Activated T-helper 1 cell treated with anti-CD3 and anti-CD28 coated beads, Interleukin-12 subunit alpha, Interleukin-12 subunit beta, Interleukin-2, Interleukin-4 antibody, amounts not matched to agents 30 ng/mL and 10 ng/mL and 1 ng/mL, durations not matched to agents 14 hours and 24 hours and 36 hours (primary cell): ENCODE results near the gene SH3RF1. TPM values are rescaled to one million over a fixed set of nuclear protein-coding genes. Genes with fewer than 3 reads are reported as not detected.

Source experiments
- DNase-seq: peaks from one replicate; pipeline ENCODE4 v3.0.0; 2021; ENCODE audit warnings: low spot score
- H3K27ac Mint-ChIP-seq: one replicate; pipeline ENCODE4 v1.8.0; 2021; ENCODE audit warnings: mild to moderate bottlenecking, mixed read lengths
- H3K27me3 Mint-ChIP-seq: one replicate; pipeline ENCODE4 v1.8.0; 2022; ENCODE audit warnings: mild to moderate bottlenecking, moderate library complexity, mixed read lengths; ENCODE audit not compliant: insufficient read depth
- H3K36me3 Mint-ChIP-seq: one replicate; pipeline ENCODE4 v1.8.0; 2021; ENCODE audit warnings: low read depth, mixed read lengths
- H3K4me1 Mint-ChIP-seq: one replicate; pipeline ENCODE4 v1.8.0; 2021; ENCODE audit warnings: low read depth, mixed read lengths
- H3K4me3 Mint-ChIP-seq: one replicate; pipeline ENCODE4 v1.8.0; 2021; ENCODE audit warnings: mild to moderate bottlenecking, moderate library complexity, mixed read lengths
- H3K9me3 Mint-ChIP-seq: one replicate; pipeline ENCODE4 v1.8.0; 2021; ENCODE audit warnings: mixed read lengths
- intact Hi-C: fragments of 100-400 bp; cut with micrococcal nuclease; formaldehyde crosslinking; loops from one replicate; pipeline ENCODE4 v1.15.1; 2024
- total RNA-seq: library from RNA; stranded (reverse); gene quantifications from 2 replicates; pipeline ENCODE4 v1.2.3, GENCODE V29; 2022

The SH3RF1 gene
- total RNA-seq, 1 donor from 2014 or later, result 0.49 TPM

DNA sequence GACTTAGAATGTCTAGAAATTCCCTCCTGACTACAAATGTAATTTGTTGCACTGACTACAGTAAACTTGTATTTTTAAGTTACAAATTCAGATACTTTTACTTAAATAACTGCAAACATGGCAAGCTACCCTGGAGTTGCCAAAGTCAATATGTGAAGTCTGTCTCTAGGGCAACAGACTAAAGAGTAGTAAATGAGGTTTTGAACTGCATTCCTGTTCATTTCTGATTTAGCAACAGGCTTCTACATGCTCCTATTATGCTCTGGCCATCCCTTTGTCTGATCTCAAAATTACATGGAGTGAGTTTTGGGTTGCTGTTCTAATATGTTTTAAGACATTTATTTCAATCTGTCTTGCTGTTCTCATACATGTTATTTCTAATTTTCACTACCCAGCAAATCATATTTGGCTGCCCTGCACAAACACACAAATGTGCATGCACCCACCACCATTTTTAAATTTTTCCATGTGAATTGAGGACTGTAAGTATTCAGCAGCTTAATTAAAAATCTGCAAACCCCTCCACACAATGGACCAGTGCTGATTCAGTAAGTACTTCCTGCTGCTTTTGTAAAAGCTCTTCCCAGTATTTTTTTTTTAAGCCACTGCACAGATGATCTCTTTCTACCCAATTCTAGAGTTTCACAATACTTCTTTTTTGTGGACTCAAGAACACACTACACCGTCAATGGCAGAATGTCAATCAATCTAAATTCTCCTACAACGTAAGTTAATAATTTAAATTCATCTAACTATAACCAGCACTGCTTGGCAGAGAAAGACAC is 26.7 kb downstream of the SH3RF1 start:
- no peaks in the 10 kb centered on the region for H3K36me3 Mint-ChIP-seq

GRCh38 chr4:169241464-169241863 is 29.3 kb downstream of the SH3RF1 start:
- no peaks in the 10 kb centered on the region for H3K4me1 Mint-ChIP-seq
- intact Hi-C loops, result no loop called here

More for the DNA sequence above, 26.7 kb downstream of the SH3RF1 start:
- no peak overlapping the region for H3K4me3 Mint-ChIP-seq
- no peak overlapping the region for H3K27ac Mint-ChIP-seq
- no peaks in the 10 kb centered on the region for H3K4me1 Mint-ChIP-seq
- intact Hi-C loops, result no loop called here
- peaks cover 4% of the 10 kb centered on the region for H3K27me3 Mint-ChIP-seq
- H3K9me3 Mint-ChIP-seq, result no peaks in the 10 kb centered on the region
- DNase-seq, result no peak

GRCh38 chr4:169239221-169239905 is 31.4 kb downstream of the SH3RF1 start:
- intact Hi-C loops, result no loop called here
- Mint-ChIP-seq H3K4me3 (no peak overlapping the region), H3K4me1 (no peaks in the 10 kb centered on the region), H3K9me3 (no peaks in the 10 kb centered on the region), H3K27me3 (peaks cover 2% of the 10 kb centered on the region), H3K36me3 (no peaks in the 10 kb centered on the region), H3K27ac (no peak overlapping the region)
- DNase-seq, result no peak

More at GRCh38 chr4:169241464-169241863, 29.3 kb downstream of the SH3RF1 start:
- Mint-ChIP-seq H3K27ac (no peak overlapping the region), H3K4me3 (no peak overlapping the region), H3K27me3 (peaks cover 4% of the 10 kb centered on the region), H3K36me3 (no peaks in the 10 kb centered on the region), H3K9me3 (no peaks in the 10 kb centered on the region)
- DNase-seq, result no peak

GRCh38 chr4:169238445-169238844 is 32.3 kb downstream of the SH3RF1 start:
- Mint-ChIP-seq H3K27ac (no peak overlapping the region), H3K4me3 (no peak overlapping the region), H3K27me3 (no peaks in the 10 kb centered on the region), H3K4me1 (no peaks in the 10 kb centered on the region), H3K36me3 (no peaks in the 10 kb centered on the region), H3K9me3 (no peaks in the 10 kb centered on the region)
- DNase-seq, result no peak
- intact Hi-C loops, result no loop called here

- Mint-ChIP-seq H3K27ac (no peak overlapping the region), H3K4me1 (no peaks in the 10 kb centered on the region), H3K4me3 (no peak overlapping the region), H3K9me3 (no peaks in the 10 kb centered on the region), H3K27me3 (no peaks in the 10 kb centered on the region), H3K36me3 (no peaks in the 10 kb centered on the region)
- DNase-seq, result no peak
- intact Hi-C loops, result no loop called here
Measured at GRCh38 chr4:169236873-169237626, 33.7 kb downstream of the SH3RF1 start.

DNA sequence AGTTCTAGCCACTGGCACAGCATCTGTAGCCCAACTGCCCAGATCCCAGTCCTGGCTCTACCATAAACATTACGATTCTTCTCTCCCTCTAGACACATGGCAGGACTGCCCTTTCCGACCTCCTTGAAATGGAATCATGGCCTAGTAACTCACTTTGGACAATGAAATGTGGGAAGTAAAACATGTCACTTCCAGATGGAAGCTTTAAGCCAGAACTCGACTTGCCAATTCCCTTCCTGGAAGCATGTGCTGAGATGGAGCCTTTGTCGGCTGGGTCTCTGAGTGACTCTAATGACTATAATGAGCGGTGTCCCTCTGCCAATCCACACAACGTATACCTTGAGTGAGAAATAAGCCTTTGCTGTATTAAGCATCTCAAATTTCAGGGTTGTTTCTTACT is 34.7 kb downstream of the SH3RF1 start:
- intact Hi-C loops, result no loop called here
- no peak overlapping the region for H3K4me3 Mint-ChIP-seq
- no peak overlapping the region for H3K27ac Mint-ChIP-seq
- H3K27me3 Mint-ChIP-seq, result no peaks in the 10 kb centered on the region
- no peak for DNase-seq
- H3K9me3 Mint-ChIP-seq, result no peaks in the 10 kb centered on the region
- no peaks in the 10 kb centered on the region for H3K4me1 Mint-ChIP-seq
- no peaks in the 10 kb centered on the region for H3K36me3 Mint-ChIP-seq

DNA sequence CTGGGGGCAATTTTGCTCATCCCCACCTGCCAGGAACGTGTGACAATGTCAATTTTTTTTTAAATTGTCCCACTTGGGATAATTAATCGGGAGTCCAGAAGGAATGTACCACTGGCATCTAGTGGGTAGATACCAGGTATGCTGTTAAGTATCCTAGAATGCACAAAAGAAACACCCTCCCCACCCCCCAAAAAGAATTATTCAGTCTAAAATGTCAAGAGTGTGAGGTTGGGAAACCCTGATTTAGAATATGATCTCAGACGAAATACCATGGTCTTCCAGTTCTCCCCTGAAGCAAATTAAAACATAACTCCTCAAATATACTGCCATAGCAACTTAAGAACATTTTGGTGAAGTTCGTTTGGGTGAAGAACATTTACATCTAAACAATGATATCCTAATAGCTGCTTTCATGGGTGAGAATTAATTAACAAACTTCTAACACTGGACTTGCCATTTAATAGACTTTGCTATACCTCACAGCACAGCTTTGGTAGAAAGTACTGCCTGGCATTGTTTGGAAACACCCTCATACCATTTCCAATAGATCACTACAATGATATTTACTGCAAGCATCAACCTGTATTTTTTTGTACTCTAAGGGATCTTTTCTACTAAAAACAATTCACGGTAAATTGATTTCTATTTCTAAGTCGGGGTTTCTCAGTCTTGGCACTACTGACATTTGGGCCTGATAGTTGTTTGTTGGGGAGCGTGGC is 36.5 kb downstream of the SH3RF1 start:
- Mint-ChIP-seq H3K27ac (no peak overlapping the region), H3K4me1 (no peaks in the 10 kb centered on the region), H3K9me3 (no peaks in the 10 kb centered on the region), H3K4me3 (no peak overlapping the region), H3K27me3 (no peaks in the 10 kb centered on the region), H3K36me3 (no peaks in the 10 kb centered on the region)
- intact Hi-C loops, result no loop called here
- DNase-seq, result no peak

- H3K4me3 Mint-ChIP-seq, result no peak overlapping the region
- no peaks in the 10 kb centered on the region for H3K9me3 Mint-ChIP-seq
- intact Hi-C loops, result no loop called here
- no peak for DNase-seq
- no peaks in the 10 kb centered on the region for H3K4me1 Mint-ChIP-seq
- no peaks in the 10 kb centered on the region for H3K36me3 Mint-ChIP-seq
- H3K27ac Mint-ChIP-seq, result no peak overlapping the region
- no peaks in the 10 kb centered on the region for H3K27me3 Mint-ChIP-seq
Measured at GRCh38 chr4:169233691-169234090, 37.1 kb downstream of the SH3RF1 start.

DNA sequence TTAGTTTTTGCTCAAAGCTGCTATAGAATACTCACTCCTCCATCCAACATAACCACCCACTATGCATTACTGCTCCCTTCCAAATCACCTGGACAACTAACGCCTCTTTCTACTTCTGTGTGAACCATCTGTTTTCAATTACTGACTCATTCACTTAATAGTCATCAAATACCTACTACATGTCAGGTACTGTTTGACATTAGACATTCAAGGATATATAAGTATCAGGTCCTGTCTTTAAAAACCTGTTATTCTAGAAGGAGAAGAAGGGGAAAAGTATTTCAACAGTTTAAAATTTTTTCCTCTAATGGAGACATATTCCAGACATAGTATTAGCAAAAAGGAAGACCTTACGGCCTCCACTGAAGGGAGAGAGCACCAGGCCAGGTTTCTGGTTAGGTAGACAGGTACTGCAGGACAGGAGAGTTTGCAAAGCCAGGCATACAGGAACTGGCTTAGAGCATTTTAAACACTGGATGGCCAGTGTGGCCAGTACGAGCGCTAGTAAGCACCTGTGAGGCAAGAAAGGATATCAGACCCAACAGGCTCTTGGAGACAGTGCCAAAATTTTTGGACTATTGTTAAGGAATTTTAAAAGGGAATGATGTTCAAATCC is 39.0 kb downstream of the SH3RF1 start:
- H3K9me3 Mint-ChIP-seq, result no peaks in the 10 kb centered on the region
- no peak for DNase-seq
- H3K36me3 Mint-ChIP-seq, result no peaks in the 10 kb centered on the region
- intact Hi-C loops, result no loop called here
- H3K27ac Mint-ChIP-seq, result no peak overlapping the region
- no peaks in the 10 kb centered on the region for H3K4me1 Mint-ChIP-seq
- H3K4me3 Mint-ChIP-seq, result no peak overlapping the region
- peaks cover under 1% of the 10 kb centered on the region for H3K27me3 Mint-ChIP-seq

DNA sequence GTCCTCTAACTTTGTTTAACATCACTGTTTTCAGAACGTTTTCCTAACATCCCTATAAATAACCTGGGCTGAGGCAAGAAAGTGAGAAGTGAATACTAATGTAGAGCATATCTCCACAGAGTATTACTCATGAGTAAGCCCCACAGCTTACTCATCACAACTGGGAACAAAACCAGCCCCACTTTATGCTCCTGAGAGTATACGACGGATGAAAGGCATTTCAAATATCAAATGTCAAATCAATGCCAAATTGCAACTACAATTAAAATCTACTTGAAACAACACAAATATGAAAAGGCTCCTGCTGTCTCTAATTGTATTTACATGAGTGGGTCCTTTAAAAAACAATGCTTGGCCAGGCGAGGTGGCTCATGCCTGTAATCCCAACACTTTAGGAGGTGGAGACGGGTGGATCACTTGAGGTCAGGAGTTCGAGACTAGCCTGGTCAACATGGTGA is 41.2 kb downstream of the SH3RF1 start:
- Mint-ChIP-seq H3K36me3 (no peaks in the 10 kb centered on the region), H3K27me3 (peaks cover 2% of the 10 kb centered on the region), H3K9me3 (no peaks in the 10 kb centered on the region), H3K4me1 (no peaks in the 10 kb centered on the region), H3K4me3 (no peak overlapping the region), H3K27ac (no peak overlapping the region)
- intact Hi-C loops, result no loop called here
- DNase-seq, result no peak

GRCh38 chr4:169228076-169228475 is 42.7 kb downstream of the SH3RF1 start:
- Mint-ChIP-seq H3K27ac (no peak overlapping the region), H3K27me3 (peaks cover 2% of the 10 kb centered on the region), H3K9me3 (no peaks in the 10 kb centered on the region), H3K4me3 (no peak overlapping the region), H3K36me3 (no peaks in the 10 kb centered on the region), H3K4me1 (no peaks in the 10 kb centered on the region)
- no peak for DNase-seq
- intact Hi-C loops, result no loop called here

- Mint-ChIP-seq H3K4me1 (no peaks in the 10 kb centered on the region), H3K9me3 (no peaks in the 10 kb centered on the region), H3K36me3 (no peaks in the 10 kb centered on the region), H3K27me3 (peaks cover 2% of the 10 kb centered on the region), H3K4me3 (no peak overlapping the region), H3K27ac (no peak overlapping the region)
- intact Hi-C loops, result no loop called here
- no peak for DNase-seq
Measured at GRCh38 chr4:169226565-169226964, 44.2 kb downstream of the SH3RF1 start.
